ENCODE data around the gene JCHAIN.

- no peak for TF ChIP-seq SMAD3 (CRISPR knock-in tag; IDR thresholded peaks at IDR 0.05)
- TF ChIP-seq JUN (CRISPR knock-in tag; IDR thresholded peaks at IDR 0.05), result no peak
- TF ChIP-seq TBL1XR1 (IDR thresholded peaks at IDR 0.05; ENCODE audit: borderline replicate concordance, low read length, partially characterized antibody), result no peak
- no peak for TF ChIP-seq NR3C1 (CRISPR knock-in tag; IDR thresholded peaks at IDR 0.05)
- TF ChIP-seq FOXO4 (CRISPR knock-in tag; conservative IDR thresholded peaks at IDR 0.05), result no peak
- no peak for TF ChIP-seq HDAC2 (CRISPR knock-in tag; IDR thresholded peaks at IDR 0.05)
- no peak for TF ChIP-seq NFATC3 (CRISPR knock-in tag; IDR thresholded peaks at IDR 0.05)
- TF ChIP-seq, protein P1, sequence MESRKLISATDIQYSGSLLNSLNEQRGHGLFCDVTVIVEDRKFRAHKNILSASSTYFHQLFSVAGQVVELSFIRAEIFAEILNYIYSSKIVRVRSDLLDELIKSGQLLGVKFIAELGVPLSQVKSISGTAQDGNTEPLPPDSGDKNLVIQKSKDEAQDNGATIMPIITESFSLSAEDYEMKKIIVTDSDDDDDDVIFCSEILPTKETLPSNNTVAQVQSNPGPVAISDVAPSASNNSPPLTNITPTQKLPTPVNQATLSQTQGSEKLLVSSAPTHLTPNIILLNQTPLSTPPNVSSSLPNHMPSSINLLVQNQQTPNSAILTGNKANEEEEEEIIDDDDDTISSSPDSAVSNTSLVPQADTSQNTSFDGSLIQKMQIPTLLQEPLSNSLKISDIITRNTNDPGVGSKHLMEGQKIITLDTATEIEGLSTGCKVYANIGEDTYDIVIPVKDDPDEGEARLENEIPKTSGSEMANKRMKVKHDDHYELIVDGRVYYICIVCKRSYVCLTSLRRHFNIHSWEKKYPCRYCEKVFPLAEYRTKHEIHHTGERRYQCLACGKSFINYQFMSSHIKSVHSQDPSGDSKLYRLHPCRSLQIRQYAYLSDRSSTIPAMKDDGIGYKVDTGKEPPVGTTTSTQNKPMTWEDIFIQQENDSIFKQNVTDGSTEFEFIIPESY (CRISPR knock-in tag; IDR thresholded peaks at IDR 0.05), result no peak
- TF ChIP-seq SMARCC2 (IDR thresholded peaks at IDR 0.05), result no peak
- no peak for TF ChIP-seq BCL3 (CRISPR knock-in tag; IDR thresholded peaks at IDR 0.05)
- no peak for TF ChIP-seq ARHGAP35 (CRISPR knock-in tag; IDR thresholded peaks at IDR 0.05; ENCODE audit: borderline replicate concordance)
- TF ChIP-seq KDM5A (IDR thresholded peaks at IDR 0.05; ENCODE audit: borderline replicate concordance, low read length), result no peak
Observed at GRCh38 chr4:70711599-70711998, 45.3 kb upstream of the JCHAIN start.
